SH-SY5Y (cell line): ENCODE results near the gene IFNA2.

Experiments
- GATA2 ChIP-seq: IDR thresholded peaks from 2 replicates; pipeline ENCODE4 v1.6.1; 2011; ENCODE audit warnings: mild to moderate bottlenecking, low read depth, low read length
- GATA3 ChIP-seq: IDR thresholded peaks from 2 replicates; pipeline ENCODE4 v1.6.1; 2011; ENCODE audit warnings: low read depth, mild to moderate bottlenecking, low read length, moderate library complexity

DNA sequence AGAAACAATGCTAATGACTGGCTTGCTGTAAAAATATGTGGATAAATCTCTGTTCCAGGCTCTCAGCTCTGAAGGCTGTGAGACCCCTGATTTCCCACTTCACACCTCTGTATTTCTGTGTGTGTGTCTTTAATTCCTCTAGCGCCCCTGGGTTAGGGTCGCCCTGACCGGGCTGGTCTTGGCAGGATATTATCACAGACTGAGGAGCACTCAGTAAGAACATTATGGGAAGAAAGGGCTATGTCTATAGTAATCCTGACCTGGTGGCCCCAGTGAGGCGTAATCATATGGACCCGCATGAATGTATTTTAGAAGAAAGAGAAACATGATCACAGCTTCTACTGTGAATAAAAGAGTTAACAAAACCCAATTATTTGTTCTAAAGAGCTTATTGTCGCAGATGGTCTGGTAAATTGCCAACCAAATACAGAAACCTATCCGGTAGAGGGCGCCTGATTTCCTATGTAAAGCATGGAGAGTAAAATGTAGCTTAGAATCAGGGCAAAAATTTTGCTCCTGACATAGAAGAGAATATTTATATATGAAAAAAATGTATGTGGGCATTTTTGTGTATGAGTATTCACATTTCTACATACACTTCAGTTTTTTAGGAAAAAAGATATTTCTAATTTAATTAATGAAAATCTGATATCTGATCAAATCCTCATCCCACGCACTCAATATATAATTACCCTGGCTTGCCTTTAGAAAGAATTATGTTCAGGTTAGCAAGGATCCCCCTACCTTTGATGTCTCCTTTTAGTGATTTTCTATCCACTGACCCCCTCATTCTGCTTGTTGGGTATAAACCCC lies 49.2 kb upstream of the IFNA2 start:
- TF ChIP-seq GATA3 (no peak), GATA2 (no peak)
